ENCODE results near the gene EMC8. TPM values are rescaled to one million over a fixed set of nuclear protein-coding genes. Genes with fewer than 3 reads are reported as not detected.
A peak's percentile ranks its signal among the peaks of the same experiment; 100 is the strongest.

EMC8 gene
- total RNA-seq, 5 donors from 2014 or later (not counting 1 experiment from before 2014, with no cell fraction given): 27.3 to 34.8 (median 31.1) TPM

DNA sequence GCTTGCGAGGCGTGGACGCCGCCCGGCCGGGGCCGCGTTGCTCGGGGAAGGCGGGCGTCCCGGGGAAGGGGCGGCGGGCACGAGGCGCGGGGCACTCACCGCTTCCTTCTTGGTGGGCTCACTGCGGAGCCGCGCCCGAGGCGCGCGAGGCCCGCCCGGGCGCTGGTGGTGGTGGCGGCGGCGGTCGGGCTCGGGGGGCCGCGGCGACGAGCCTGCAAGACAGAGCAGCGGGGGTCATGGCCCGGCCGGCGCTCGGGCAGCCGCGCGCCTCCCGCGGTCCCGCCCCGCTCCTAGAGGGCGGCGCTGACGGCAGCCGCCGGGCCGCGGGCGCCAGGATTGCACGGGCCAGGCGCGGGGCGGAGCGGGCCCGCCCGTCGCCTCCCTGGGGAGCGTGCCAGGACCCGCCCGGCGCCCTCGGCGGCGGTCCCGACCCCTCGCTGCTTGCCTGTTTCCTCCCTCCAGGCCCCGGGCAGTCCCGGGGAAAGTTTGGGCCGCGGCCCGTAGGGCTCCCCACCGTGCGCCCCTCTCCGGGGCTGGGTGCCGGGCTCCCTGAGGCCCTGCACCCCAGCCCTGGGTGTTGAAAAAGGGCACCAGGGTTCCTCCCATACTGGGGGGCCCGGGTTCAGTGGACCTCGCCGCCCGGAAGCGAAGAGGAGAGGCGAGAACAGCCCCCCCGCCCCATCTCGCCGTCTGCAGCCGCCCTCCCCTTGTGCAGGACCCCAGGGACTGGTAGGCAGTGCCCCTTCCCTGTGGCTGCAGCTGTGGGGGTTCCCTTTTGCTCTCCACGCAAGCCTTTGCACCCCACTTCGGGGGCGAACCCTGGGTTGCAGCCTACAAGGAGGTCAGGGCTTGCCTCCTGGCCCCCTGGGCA lies 48.3 kb downstream of the EMC8 start, which contains the start of gene C16orf74:
C16orf74 (minus strand) TSS at position 270 of the 871 bp plus-strand sequence. CDS start 15,879 bp downstream, outside the sequence.
- POLR2A ChIA-PET: no interaction called here
- DNase-seq (peak in 1 of 35 experiments; percentile 27), ATAC-seq (replicated peaks in 1 of 4) (peak; percentile 62 to 84 (median 66))
- Mint-ChIP-seq H3K27me3 (peaks cover 11 to 34% of the 10 kb centered on the region in 2 donors), H3K36me3 (no peaks in the 10 kb centered on the region), H3K4me3 (peak within 1 kb of the TSS; percentile 82 to 85 (median 83)), H3K4me1 (peaks cover 5 to 22% (median 6%) of the 10 kb centered on the region in 3 donors), H3K27ac (no peak within 1 kb of the TSS), H3K9me3 (no peaks in the 10 kb centered on the region)
- Histone ChIP-seq H3K9me3 (no peaks in the 10 kb centered on the region), H3K36me3 (ENCODE audit: control insufficient read depth in 2 of 2, extremely low read depth in 1 of 2, insufficient read depth in 1 of 2, low read length in 1 of 2) (no peaks in the 10 kb centered on the region), H3K27me3 (replicated peaks in 1 of 2; ENCODE audit: control insufficient read depth in 2 of 2, extremely low read depth in 1 of 2, insufficient read depth in 2 of 2, low read length in 1 of 2) (peaks cover 0 to 62% of the 10 kb centered on the region in 2 experiments), H3K4me3 (ENCODE audit: control insufficient read depth in 1 of 2, extremely low read depth in 1 of 2, low read length in 1 of 2) (peak within 1 kb of the TSS; percentile 29 to 56), H3K4me1 (ENCODE audit: control insufficient read depth in 1 of 2, extremely low read depth in 1 of 2, insufficient read depth in 2 of 2, low read length in 2 of 2) (peaks cover 0 to 19% of the 10 kb centered on the region in 2 experiments), H3K27ac (ENCODE audit: low read length) (no peak within 1 kb of the TSS)
- 8% methylated on average over 89 of the region's 96 CpGs for WGBS (ENCODE audit: insufficient coverage)
- CTCF ChIA-PET: no interaction called here

DNA sequence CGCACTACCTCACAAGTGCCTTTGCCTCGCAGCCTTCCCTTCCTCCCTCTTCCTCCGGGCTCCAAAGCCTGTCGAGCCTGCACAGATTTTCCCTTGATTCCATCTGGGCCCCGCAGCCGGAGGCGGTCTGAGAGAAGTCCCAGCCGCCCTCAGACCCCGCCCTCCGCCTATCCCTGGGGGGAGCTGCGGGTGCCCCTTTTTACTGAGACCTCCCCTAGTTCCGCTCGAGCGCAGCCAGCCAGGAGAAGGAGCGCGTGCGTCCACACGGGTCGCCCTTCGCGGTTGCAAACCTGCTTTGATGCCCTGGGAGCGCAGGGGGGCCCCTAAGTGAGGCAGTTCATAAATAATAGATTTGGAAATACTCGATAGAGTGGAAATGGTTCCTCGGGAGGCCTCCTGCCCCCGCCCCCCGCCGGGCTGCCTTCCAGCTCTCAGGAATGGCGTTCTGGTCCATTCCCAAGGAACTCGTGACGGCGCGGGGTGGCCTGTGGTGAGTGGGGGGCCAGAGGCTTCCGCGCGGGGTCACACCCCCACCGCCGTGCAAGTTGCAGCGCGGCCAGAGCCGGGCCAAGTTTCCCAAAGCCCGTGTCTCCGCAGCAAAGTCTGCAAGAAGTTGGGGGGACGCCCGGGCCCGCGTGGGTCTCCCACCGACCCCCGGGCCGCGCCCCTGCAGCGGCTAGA lies 49.1 kb downstream of the EMC8 start:
- H3K4me1 ChIP-seq (ENCODE audit: control insufficient read depth in 1 of 2, extremely low read depth in 1 of 2, insufficient read depth in 2 of 2, low read length in 2 of 2): peaks cover 0 to 19% of the 10 kb centered on the region in 2 experiments
- H3K27ac ChIP-seq (ENCODE audit: low read length): no peak overlapping the region
- CTCF ChIA-PET: no interaction called here
- Mint-ChIP-seq H3K27me3 (peaks cover 11 to 33% of the 10 kb centered on the region in 2 donors), H3K9me3 (no peaks in the 10 kb centered on the region), H3K36me3 (no peaks in the 10 kb centered on the region), H3K4me3 (peak overlapping the region; percentile 82 to 85 (median 83)), H3K27ac (no peak overlapping the region), H3K4me1 (peaks cover 5 to 22% (median 6%) of the 10 kb centered on the region in 3 donors)
- no peaks in the 10 kb centered on the region for H3K9me3 ChIP-seq
- DNase-seq (peak in 12 of 35 experiments; percentile 4 to 44 (median 14)), ATAC-seq (replicated peaks in 1 of 4) (peak; percentile 48 to 67 (median 63))
- WGBS (ENCODE audit: insufficient coverage): 3% methylated on average over 47 of the region's 51 CpGs
- peak overlapping the region; percentile 29 to 56 for H3K4me3 ChIP-seq (ENCODE audit: control insufficient read depth in 1 of 2, extremely low read depth in 1 of 2, low read length in 1 of 2)
- peaks cover 0 to 58% of the 10 kb centered on the region in 2 experiments for H3K27me3 ChIP-seq (replicated peaks in 1 of 2; ENCODE audit: control insufficient read depth in 2 of 2, extremely low read depth in 1 of 2, insufficient read depth in 2 of 2, low read length in 1 of 2)
- H3K36me3 ChIP-seq (ENCODE audit: control insufficient read depth in 2 of 2, extremely low read depth in 1 of 2, insufficient read depth in 1 of 2, low read length in 1 of 2): no peaks in the 10 kb centered on the region
- POLR2A ChIA-PET: no interaction called here

DNA sequence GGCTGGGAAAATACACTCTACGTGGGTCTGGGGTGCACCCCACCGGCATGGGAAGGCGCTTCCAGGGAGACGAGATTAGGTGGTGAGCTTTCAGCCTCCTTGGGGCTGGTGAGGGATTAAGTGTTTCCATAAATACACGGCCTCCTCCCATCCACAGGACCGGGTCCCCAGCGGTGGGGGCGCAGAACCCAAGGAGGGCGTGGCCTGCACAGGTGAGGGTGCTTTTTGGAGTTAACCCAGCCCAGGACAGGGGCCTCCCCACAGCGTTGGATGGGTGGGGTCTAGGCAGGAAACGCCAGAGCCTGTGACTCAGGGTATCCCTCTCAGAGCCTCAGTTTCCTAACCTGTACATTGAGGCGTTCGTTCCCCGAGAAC lies 49.6 kb downstream of the EMC8 start:
- H3K27ac ChIP-seq (ENCODE audit: low read length): no peak overlapping the region
- 10% methylated on average over 5 of the region's 14 CpGs for WGBS (ENCODE audit: insufficient coverage)
- no peaks in the 10 kb centered on the region for H3K36me3 Mint-ChIP-seq
- peaks cover 11 to 33% of the 10 kb centered on the region in 2 donors for H3K27me3 Mint-ChIP-seq
- peak overlapping the region in 1 of 2 donors; percentile 56 for H3K4me3 ChIP-seq (ENCODE audit: control insufficient read depth in 1 of 2, extremely low read depth in 1 of 2, low read length in 1 of 2)
- H3K27ac Mint-ChIP-seq: no peak overlapping the region
- DNase-seq: no peak
- POLR2A ChIA-PET: no interaction called here
- peaks cover 0 to 19% of the 10 kb centered on the region in 2 experiments for H3K4me1 ChIP-seq (ENCODE audit: control insufficient read depth in 1 of 2, extremely low read depth in 1 of 2, insufficient read depth in 2 of 2, low read length in 2 of 2)
- peak in 2 of 4 experiments; percentile 5 to 14 for ATAC-seq (replicated peaks in 1 of 4)
- CTCF ChIA-PET: no interaction called here
- H3K9me3 ChIP-seq: no peaks in the 10 kb centered on the region
- H3K9me3 Mint-ChIP-seq: no peaks in the 10 kb centered on the region
- no peaks in the 10 kb centered on the region for H3K36me3 ChIP-seq (ENCODE audit: control insufficient read depth in 2 of 2, extremely low read depth in 1 of 2, insufficient read depth in 1 of 2, low read length in 1 of 2)
- H3K4me1 Mint-ChIP-seq: peaks cover 5 to 22% (median 6%) of the 10 kb centered on the region in 3 donors
- H3K4me3 Mint-ChIP-seq: peak overlapping the region; percentile 82 to 85 (median 83)
- H3K27me3 ChIP-seq (replicated peaks in 1 of 2; ENCODE audit: control insufficient read depth in 2 of 2, extremely low read depth in 1 of 2, insufficient read depth in 2 of 2, low read length in 1 of 2): peaks cover 0 to 55% of the 10 kb centered on the region in 2 experiments

DNA sequence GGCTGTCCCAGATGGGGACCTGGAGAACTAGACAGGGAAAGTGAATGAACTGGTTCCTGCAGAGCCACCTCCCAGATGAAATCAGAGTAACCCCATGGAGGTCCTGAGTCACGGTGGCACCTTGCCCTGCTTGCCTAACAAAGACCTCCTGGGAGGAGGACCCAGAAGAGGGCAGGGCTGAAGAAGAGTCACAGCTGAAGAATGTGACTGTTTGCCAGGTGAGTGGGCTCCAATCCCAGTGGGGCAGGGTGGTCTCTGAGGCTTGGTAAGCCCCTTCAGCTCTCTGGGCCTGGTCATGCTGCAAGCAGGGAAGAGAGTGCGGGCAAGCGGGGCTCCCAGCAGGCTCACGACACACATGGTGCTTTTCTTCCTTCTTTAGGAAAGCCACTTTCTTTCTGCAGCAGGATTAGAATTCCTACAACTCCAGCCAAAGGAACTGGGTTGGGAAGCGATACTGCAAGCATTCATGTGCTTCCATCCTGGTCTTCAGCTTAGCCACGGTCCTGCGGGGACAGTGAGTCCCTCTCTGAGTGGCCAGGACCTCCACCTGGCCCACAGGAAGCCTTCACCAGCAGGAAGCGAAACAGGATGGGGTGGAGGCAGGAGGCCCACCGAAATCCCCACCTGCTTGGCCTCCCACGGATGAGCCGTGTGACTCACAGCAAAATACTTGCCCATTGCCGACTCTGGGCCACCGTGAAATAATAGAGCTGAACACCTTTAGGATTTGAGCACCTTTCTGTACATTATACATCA lies 52.7 kb downstream of the EMC8 start:
- no peak for DNase-seq
- ChIA-PET CTCF (no interaction called here), POLR2A (interaction anchor here in 1 of 2 donors (0.6 kb wide), 1 partner anchor 241 kb away, joined by 3 read pairs; no protein-coding TSS in a partner anchor)
- H3K4me3 Mint-ChIP-seq: no peak overlapping the region
- H3K27me3 Mint-ChIP-seq: peaks cover 11 to 13% of the 10 kb centered on the region in 2 donors
- H3K27me3 ChIP-seq (replicated peaks in 1 of 2; ENCODE audit: control insufficient read depth in 2 of 2, extremely low read depth in 1 of 2, insufficient read depth in 2 of 2, low read length in 1 of 2): peaks cover 0 to 24% of the 10 kb centered on the region in 2 experiments
- no peak for ATAC-seq (replicated peaks in 1 of 4)
- H3K36me3 ChIP-seq (ENCODE audit: control insufficient read depth in 2 of 2, extremely low read depth in 1 of 2, insufficient read depth in 1 of 2, low read length in 1 of 2): no peaks in the 10 kb centered on the region
- 77% methylated on average over 7 of the region's 13 CpGs for WGBS (ENCODE audit: insufficient coverage)
- peaks cover 5 to 14% (median 6%) of the 10 kb centered on the region in 3 donors for H3K4me1 Mint-ChIP-seq
- H3K27ac ChIP-seq (ENCODE audit: low read length): no peak overlapping the region
- peaks cover 0 to 18% of the 10 kb centered on the region in 2 experiments for H3K4me1 ChIP-seq (ENCODE audit: control insufficient read depth in 1 of 2, extremely low read depth in 1 of 2, insufficient read depth in 2 of 2, low read length in 2 of 2)
- no peaks in the 10 kb centered on the region for H3K9me3 Mint-ChIP-seq
- H3K36me3 Mint-ChIP-seq: no peaks in the 10 kb centered on the region
- H3K9me3 ChIP-seq: no peaks in the 10 kb centered on the region
- H3K4me3 ChIP-seq (ENCODE audit: control insufficient read depth in 1 of 2, extremely low read depth in 1 of 2, low read length in 1 of 2): no peak overlapping the region
- H3K27ac Mint-ChIP-seq: no peak overlapping the region

DNA sequence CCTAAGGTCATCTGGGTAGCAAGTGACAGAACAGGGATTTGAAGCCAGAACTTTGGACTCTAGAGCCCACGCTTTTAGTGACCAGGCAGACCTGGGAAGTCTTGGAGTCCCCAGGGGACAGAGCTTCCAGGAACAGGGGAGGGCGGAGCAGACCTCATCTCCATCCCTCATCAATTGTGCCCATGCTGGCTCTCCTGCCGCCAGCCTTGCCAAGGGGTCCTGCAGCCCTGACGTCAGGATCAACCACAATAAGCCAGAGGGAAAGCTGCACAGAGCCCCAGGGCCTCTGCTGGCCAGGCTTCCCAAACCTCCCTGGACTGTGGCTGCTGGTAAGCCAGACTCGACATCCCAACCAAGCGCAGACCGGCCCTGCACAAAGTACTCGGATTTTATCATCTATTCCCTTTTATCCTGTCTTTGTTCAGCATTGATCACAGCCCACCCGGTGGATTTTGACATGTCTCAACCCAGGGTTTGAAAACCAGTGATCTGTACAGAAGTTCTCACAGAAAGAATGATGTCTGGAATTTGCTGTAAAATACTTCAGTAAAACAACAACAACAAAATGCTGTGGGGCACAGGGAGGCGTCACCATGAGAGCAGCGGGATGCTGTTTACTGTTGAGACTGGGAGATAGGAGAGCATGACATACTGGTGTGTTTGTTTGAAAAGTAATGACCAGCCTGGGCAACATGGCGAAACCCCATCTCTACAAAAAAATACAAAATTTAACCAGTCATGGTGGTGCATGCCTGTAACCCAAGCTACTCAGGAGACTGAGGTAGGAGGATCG lies 60.2 kb downstream of the EMC8 start:
- H3K36me3 Mint-ChIP-seq: no peaks in the 10 kb centered on the region
- Histone ChIP-seq H3K4me3 (ENCODE audit: control insufficient read depth in 1 of 2, extremely low read depth in 1 of 2, low read length in 1 of 2) (no peak overlapping the region), H3K4me1 (ENCODE audit: control insufficient read depth in 1 of 2, extremely low read depth in 1 of 2, insufficient read depth in 2 of 2, low read length in 2 of 2) (peaks cover 3 to 25% of the 10 kb centered on the region in 2 experiments), H3K27me3 (replicated peaks in 1 of 2; ENCODE audit: control insufficient read depth in 2 of 2, extremely low read depth in 1 of 2, insufficient read depth in 2 of 2, low read length in 1 of 2) (peaks cover 0 to 7% of the 10 kb centered on the region in 2 experiments), H3K36me3 (ENCODE audit: control insufficient read depth in 2 of 2, extremely low read depth in 1 of 2, insufficient read depth in 1 of 2, low read length in 1 of 2) (no peaks in the 10 kb centered on the region), H3K9me3 (no peaks in the 10 kb centered on the region), H3K27ac (ENCODE audit: low read length) (no peak overlapping the region)
- ChIA-PET CTCF (no interaction called here), POLR2A (no interaction called here)
- H3K4me1 Mint-ChIP-seq: peaks cover 19 to 25% (median 22%) of the 10 kb centered on the region in 3 donors
- WGBS (ENCODE audit: insufficient coverage): 71% methylated on average over 6 of the region's 13 CpGs
- H3K27ac Mint-ChIP-seq: no peak overlapping the region
- DNase-seq (no peak), ATAC-seq (replicated peaks in 1 of 4) (no peak)
- H3K9me3 Mint-ChIP-seq: no peaks in the 10 kb centered on the region
- no peak overlapping the region for H3K4me3 Mint-ChIP-seq
- H3K27me3 Mint-ChIP-seq: peaks cover 0 to 2% of the 10 kb centered on the region in 2 donors
